ENCODE data around the gene MYO1H.

Gene MYO1H

DNA sequence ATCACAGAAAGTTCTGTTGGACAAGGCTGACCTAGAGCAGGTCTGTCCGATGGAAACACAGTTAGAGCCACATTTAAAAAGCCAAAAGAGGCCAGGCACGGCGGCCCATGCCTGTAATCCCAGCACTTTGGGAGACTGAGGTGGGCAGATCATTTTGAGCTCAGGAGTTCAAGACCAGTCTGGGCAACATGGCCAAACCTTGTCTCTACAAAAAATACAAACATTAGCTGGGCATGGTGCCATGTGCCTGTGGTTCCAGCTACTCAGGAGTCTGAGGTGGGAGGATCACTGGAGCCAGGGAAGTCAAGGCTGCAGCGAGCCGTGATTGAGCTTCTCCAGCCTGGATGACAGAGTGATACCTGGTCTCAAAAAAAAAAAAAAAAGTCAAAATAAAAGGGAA lies 144.7 kb downstream of the MYO1H start:
- TF ChIP-seq FOXP2 (optimal IDR thresholded peaks at IDR 0.05; ENCODE audit: borderline replicate concordance, extremely low read depth, extremely low read length, insufficient read depth) (no peak), SIN3A (IDR thresholded peaks at IDR 0.05; ENCODE audit: borderline replicate concordance, insufficient read depth, low read length) (no peak), TAF1 (IDR thresholded peaks at IDR 0.05; ENCODE audit: borderline replicate concordance, insufficient read depth, low read length) (no peak), POLR2AphosphoS5 (IDR thresholded peaks at IDR 0.05; ENCODE audit: low read depth, low read length) (no peak)
- TF ChIP-seq, protein P1, sequence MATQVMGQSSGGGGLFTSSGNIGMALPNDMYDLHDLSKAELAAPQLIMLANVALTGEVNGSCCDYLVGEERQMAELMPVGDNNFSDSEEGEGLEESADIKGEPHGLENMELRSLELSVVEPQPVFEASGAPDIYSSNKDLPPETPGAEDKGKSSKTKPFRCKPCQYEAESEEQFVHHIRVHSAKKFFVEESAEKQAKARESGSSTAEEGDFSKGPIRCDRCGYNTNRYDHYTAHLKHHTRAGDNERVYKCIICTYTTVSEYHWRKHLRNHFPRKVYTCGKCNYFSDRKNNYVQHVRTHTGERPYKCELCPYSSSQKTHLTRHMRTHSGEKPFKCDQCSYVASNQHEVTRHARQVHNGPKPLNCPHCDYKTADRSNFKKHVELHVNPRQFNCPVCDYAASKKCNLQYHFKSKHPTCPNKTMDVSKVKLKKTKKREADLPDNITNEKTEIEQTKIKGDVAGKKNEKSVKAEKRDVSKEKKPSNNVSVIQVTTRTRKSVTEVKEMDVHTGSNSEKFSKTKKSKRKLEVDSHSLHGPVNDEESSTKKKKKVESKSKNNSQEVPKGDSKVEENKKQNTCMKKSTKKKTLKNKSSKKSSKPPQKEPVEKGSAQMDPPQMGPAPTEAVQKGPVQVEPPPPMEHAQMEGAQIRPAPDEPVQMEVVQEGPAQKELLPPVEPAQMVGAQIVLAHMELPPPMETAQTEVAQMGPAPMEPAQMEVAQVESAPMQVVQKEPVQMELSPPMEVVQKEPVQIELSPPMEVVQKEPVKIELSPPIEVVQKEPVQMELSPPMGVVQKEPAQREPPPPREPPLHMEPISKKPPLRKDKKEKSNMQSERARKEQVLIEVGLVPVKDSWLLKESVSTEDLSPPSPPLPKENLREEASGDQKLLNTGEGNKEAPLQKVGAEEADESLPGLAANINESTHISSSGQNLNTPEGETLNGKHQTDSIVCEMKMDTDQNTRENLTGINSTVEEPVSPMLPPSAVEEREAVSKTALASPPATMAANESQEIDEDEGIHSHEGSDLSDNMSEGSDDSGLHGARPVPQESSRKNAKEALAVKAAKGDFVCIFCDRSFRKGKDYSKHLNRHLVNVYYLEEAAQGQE (IDR thresholded peaks at IDR 0.05; ENCODE audit: insufficient read depth in 1 of 2, low read depth in 2 of 2, low read length in 2 of 2), result no peak

DNA sequence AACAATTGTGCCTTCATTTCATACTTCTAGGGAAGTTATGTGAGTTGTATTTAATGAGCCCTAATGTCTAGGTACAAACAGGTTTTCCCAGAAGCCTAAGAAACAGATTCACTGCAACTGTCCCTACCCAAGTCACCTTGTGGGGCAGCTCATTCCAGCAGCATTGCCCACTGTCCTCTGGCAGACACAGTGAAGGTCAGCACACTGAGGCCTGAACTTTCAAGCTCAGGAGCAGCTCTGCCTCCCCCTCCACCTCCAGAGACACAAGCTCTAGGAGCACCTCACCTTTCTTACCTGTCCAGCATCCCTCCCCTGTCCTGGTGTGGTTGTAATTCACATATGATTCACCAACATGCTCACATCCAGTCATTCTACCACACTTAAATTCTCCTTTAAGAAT lies 145.4 kb downstream of the MYO1H start:
- no peak for TF ChIP-seq TAF1 (IDR thresholded peaks at IDR 0.05; ENCODE audit: borderline replicate concordance, insufficient read depth, low read length)
- no peak for TF ChIP-seq POLR2AphosphoS5 (IDR thresholded peaks at IDR 0.05; ENCODE audit: low read depth, low read length)
- TF ChIP-seq SIN3A (IDR thresholded peaks at IDR 0.05; ENCODE audit: borderline replicate concordance, insufficient read depth, low read length), result no peak
- TF ChIP-seq, protein P1 (IDR thresholded peaks at IDR 0.05; ENCODE audit: insufficient read depth in 1 of 2, low read depth in 2 of 2, low read length in 2 of 2), result no peak
- TF ChIP-seq FOXP2 (optimal IDR thresholded peaks at IDR 0.05; ENCODE audit: borderline replicate concordance, extremely low read depth, extremely low read length, insufficient read depth), result no peak

DNA sequence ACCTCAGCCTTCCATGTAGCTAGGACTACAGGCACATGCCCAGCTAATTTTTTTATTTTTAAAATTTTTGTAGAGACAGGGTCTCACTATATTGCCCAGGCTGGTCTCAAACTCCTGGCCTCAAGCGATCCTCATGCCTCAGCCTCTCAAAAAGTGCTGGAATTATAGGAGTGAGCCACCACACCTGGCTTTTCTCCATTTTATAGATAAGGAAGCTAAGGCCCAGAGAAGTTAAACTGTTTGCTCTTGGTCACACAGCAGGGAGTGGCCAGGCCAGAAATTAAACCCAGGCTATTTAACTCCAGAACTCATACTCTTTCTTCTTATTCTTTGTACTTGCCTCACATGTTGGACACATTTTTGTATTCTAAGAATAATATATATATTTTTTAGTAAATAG lies 146.2 kb downstream of the MYO1H start:
- TF ChIP-seq, protein P1 (IDR thresholded peaks at IDR 0.05; ENCODE audit: insufficient read depth in 1 of 2, low read depth in 2 of 2, low read length in 2 of 2), result no peak
- no peak for TF ChIP-seq SIN3A (IDR thresholded peaks at IDR 0.05; ENCODE audit: borderline replicate concordance, insufficient read depth, low read length)
- TF ChIP-seq FOXP2 (optimal IDR thresholded peaks at IDR 0.05; ENCODE audit: borderline replicate concordance, extremely low read depth, extremely low read length, insufficient read depth), result no peak
- TF ChIP-seq TAF1 (IDR thresholded peaks at IDR 0.05; ENCODE audit: borderline replicate concordance, insufficient read depth, low read length), result no peak
- TF ChIP-seq POLR2AphosphoS5 (IDR thresholded peaks at IDR 0.05; ENCODE audit: low read depth, low read length), result no peak

DNA sequence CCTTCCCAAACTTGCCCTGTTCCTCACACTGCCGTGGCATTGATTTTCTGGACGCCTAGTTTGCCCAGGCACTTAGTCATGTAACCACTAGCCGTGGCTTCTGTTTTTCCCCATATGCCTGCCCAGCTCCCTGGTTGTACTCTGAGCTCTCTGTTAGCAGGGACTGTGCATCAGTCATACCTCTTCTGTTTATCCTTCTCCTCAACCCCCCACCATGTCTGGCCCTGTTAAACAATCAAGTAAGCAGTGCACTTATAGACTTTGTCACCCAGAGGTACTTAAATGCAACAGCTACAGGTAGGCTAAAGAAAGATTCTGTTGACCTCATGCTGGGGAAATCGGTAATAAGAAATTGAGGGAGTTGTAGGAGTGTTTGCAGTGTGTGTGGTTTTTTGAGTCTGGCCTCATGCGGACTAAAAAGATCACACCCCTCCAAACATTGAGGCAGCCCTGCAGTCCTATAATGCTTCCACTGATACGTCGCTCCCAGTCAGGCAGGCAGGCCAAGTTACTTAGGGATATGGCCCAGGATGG lies 146.7 kb downstream of the MYO1H start:
- TF ChIP-seq, protein P1 (IDR thresholded peaks at IDR 0.05; ENCODE audit: insufficient read depth in 1 of 2, low read depth in 2 of 2, low read length in 2 of 2), result no peak
- no peak for TF ChIP-seq FOXP2 (optimal IDR thresholded peaks at IDR 0.05; ENCODE audit: borderline replicate concordance, extremely low read depth, extremely low read length, insufficient read depth)
- TF ChIP-seq POLR2AphosphoS5 (IDR thresholded peaks at IDR 0.05; ENCODE audit: low read depth, low read length), result no peak
- no peak for TF ChIP-seq SIN3A (IDR thresholded peaks at IDR 0.05; ENCODE audit: borderline replicate concordance, insufficient read depth, low read length)
- no peak for TF ChIP-seq TAF1 (IDR thresholded peaks at IDR 0.05; ENCODE audit: borderline replicate concordance, insufficient read depth, low read length)

DNA sequence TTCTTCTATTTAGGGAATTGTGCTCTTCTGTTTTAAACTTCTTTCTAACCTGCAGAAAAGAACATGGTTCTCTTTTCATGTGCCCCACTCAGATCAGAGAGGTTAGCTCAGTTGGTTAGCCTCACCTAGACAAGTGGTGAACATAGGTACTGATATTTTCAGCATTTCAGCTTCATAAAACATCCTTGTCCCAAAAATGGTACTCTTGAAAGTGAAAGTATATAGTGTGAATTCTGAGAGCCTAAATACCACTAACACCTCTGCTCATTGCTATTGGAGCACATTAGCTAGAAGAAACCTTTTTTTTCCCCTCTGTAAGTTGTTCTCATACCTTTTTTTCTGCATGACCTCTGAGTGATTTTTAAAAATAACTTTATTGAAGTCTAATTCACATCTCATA lies 147.3 kb downstream of the MYO1H start:
- TF ChIP-seq FOXP2 (optimal IDR thresholded peaks at IDR 0.05; ENCODE audit: borderline replicate concordance, extremely low read depth, extremely low read length, insufficient read depth) (no peak), TAF1 (IDR thresholded peaks at IDR 0.05; ENCODE audit: borderline replicate concordance, insufficient read depth, low read length) (no peak)

Measured in PFSK-1 (cell line).